GM18505 (cell line): ENCODE data around the gene HARBI1.

ENCODE experiments used
- ATAC-seq: cut with Tn5 transposase; IDR thresholded peaks from one replicate; pipeline ENCODE4 v1.9.1; 2021; ENCODE audit not compliant: unreplicated experiment
- POLR2A ChIP-seq: IDR thresholded peaks from 4 replicates; pipeline ENCODE4 v1.6.1; 2011; ENCODE audit warnings: borderline replicate concordance; ENCODE audit not compliant: insufficient read depth, insufficient read length; ENCODE audit errors: extremely low read depth

The HARBI1 gene

GRCh38 chr11:46618837-46619236 lies 1.8 kb upstream of the HARBI1 start:
- no peak for ATAC-seq
- no peak for TF ChIP-seq POLR2A

- no peak for ATAC-seq
Measured at GRCh38 chr11:46617972-46618314, 916 bp upstream of the HARBI1 start.

GRCh38 chr11:46616551-46617133 lies 385 bp downstream of the HARBI1 start:
- peak; percentile 75 for TF ChIP-seq POLR2A
- ATAC-seq, result no peak

More at GRCh38 chr11:46617972-46618314, 916 bp upstream of the HARBI1 start:
- no peak for TF ChIP-seq POLR2A

GRCh38 chr11:46615756-46616155 lies 1.3 kb downstream of the HARBI1 start:
- TF ChIP-seq POLR2A, result no peak

GRCh38 chr11:46612326-46612725 lies 4.7 kb downstream of the HARBI1 start:
- ATAC-seq, result no peak

More at GRCh38 chr11:46615756-46616155, 1.3 kb downstream of the HARBI1 start:
- no peak for ATAC-seq

GRCh38 chr11:46611526-46612304 lies 5.3 kb downstream of the HARBI1 start:
- no peak for ATAC-seq
- TF ChIP-seq POLR2A, result no peak

More at GRCh38 chr11:46612326-46612725, 4.7 kb downstream of the HARBI1 start:
- no peak for TF ChIP-seq POLR2A

GRCh38 chr11:46609386-46609785 lies 7.6 kb downstream of the HARBI1 start:
- no peak for ATAC-seq
- no peak for TF ChIP-seq POLR2A

- no peak for TF ChIP-seq POLR2A
- no peak for ATAC-seq
Measured at GRCh38 chr11:46607516-46607915, 9.5 kb downstream of the HARBI1 start.

GRCh38 chr11:46604796-46605195 lies 12.2 kb downstream of the HARBI1 start:
- no peak for TF ChIP-seq POLR2A
- ATAC-seq, result no peak

- TF ChIP-seq POLR2A, result no peak
Measured at GRCh38 chr11:46603704-46604308, 13.2 kb downstream of the HARBI1 start.

GRCh38 chr11:46601129-46601528 lies 15.9 kb downstream of the HARBI1 start:
- no peak for TF ChIP-seq POLR2A
- no peak for ATAC-seq

More at GRCh38 chr11:46603704-46604308, 13.2 kb downstream of the HARBI1 start:
- no peak for ATAC-seq

- no peak for ATAC-seq
- no peak for TF ChIP-seq POLR2A
Measured at GRCh38 chr11:46600194-46600960, 16.6 kb downstream of the HARBI1 start.
